ENCODE measurements around the gene MAST3. TPM values are rescaled to one million over a fixed set of nuclear protein-coding genes. Genes with fewer than 3 reads are reported as not detected.

The MAST3 gene
- total RNA-seq (2022; extraction: Qiagen RNA extraction; ENCODE audit: low read depth) = 1.7 to 2.6 TPM (median 1.9 TPM) in 5 replicates

GRCh38 chr19:18097217-18097992 is at the start of gene MAST3:
Gene MAST3 (plus strand): TSS chr19:18097778. CDS start chr19:18097793, 15 bp downstream.

DNA sequence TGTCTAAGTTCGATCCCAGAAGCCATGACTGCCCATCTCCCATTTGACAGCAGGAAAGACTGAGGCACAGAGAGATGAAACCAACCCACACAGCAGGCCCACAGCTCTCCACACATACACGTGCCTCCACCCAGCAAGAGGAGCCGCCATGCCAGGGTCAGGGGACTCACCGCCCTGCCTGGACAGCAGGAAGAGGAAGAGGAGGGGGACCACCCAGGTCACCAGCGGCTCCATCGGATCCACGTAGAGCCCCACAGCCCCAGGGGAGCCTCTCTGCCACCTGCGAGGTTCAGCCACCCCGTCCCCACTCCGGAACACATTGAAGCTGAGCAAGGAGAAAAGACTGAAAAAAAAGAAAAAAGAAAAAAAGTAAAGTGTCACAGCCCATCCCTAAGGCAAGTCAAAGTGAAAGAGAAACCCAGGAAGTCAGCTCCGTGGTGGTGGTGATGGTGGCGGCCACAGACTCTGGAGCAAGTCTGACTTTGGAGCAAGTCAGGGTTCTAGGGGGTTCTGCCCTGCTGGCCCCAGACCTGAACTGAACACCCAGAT is 10.9 kb upstream of the MAST3 start, which contains the start of gene IL12RB1:
TSS of gene IL12RB1 (minus strand) at position 345 of the 549 bp plus-strand sequence. CDS start at position 234, 111 bp downstream.

GRCh38 chr19:18152817-18153555 is 55.4 kb downstream of the MAST3 start, which contains the start of gene PIK3R2:
Gene PIK3R2 (plus strand): TSS chr19:18153163. CDS start chr19:18155880, 2,717 bp downstream.

DNA sequence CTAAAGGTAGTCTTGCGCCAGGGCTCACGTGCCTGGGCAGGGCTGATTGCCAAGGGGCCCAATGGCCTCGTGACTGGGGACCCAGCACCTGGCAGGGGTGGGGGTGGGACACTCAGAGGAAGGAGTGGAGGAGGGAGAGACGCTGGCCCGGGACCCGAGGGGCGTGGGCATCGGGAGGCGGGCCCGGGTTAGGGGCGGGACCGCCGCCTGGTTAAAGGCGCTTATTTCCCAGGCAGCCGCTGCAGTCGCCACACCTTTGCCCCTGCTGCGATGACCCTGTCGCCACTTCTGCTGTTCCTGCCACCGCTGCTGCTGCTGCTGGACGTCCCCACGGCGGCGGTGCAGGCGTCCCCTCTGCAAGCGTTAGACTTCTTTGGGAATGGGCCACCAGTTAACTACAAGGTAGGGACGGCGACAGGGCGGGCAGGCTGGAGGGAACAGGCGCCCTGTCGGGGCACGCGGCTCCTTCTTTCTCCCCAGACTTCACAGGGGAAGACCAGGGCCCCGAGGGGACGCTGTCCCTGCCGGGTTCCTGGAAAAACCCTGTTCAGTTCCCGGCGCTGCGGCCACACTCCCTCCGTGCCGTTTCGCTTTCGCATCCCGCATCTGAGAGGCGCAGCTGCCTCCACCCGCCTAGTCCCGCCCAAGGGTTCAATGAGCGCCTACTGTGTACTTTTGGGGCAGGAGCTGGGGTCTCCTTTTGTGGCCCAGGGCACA is 76.2 kb downstream of the MAST3 start, which contains the start of gene IFI30:
TSS of gene IFI30 (plus strand) at position 242 of the 717 bp plus-strand sequence. CDS start at position 271, 29 bp downstream.

GRCh38 chr19:18192673-18193387 is 95.3 kb downstream of the MAST3 start, which contains the start of gene MPV17L2:
Gene MPV17L2 (plus strand): TSS chr19:18193218. CDS start chr19:18193282, 64 bp downstream.

Other genes with a start within 250 kb of the MAST3 start
- gene JAK3, start 249.8 kb upstream of the MAST3 start, total RNA-seq (2022; extraction: Qiagen RNA extraction; ENCODE audit: low read depth) = 0.13 to 0.35 TPM (median 0.23 TPM) in 5 replicates
- gene RPL18A, start 237.9 kb upstream of the MAST3 start, total RNA-seq (2022; extraction: Qiagen RNA extraction; ENCODE audit: low read depth) = 1,783 to 2,342 TPM (median 2,224 TPM) in 5 replicates
- gene SLC5A5, start 225.8 kb upstream of the MAST3 start, total RNA-seq (2022; extraction: Qiagen RNA extraction; ENCODE audit: low read depth) = 0.06 to 0.13 TPM (median 0.10 TPM) in 4 of 5 replicates, not detected in the other
- 98.0 to 115 TPM (median 105 TPM) in 5 replicates for gene CCDC124, start 164.8 kb upstream of the MAST3 start, total RNA-seq (2022; extraction: Qiagen RNA extraction; ENCODE audit: low read depth)
- 0.37 to 1.4 TPM (median 0.59 TPM) in 5 replicates for gene KCNN1, start 130.7 kb upstream of the MAST3 start, total RNA-seq (2022; extraction: Qiagen RNA extraction; ENCODE audit: low read depth)
- 19.4 to 29.6 TPM (median 27.1 TPM) in 5 replicates for gene ARRDC2, start 89.6 kb upstream of the MAST3 start, total RNA-seq (2022; extraction: Qiagen RNA extraction; ENCODE audit: low read depth)
- not detected in 5 replicates for gene IL12RB1, start 10.8 kb upstream of the MAST3 start, total RNA-seq (2022; extraction: Qiagen RNA extraction; ENCODE audit: low read depth)
- gene PIK3R2, start 55.4 kb downstream of the MAST3 start, total RNA-seq (2022; extraction: Qiagen RNA extraction; ENCODE audit: low read depth) = 1.7 to 11.5 TPM (median 8.6 TPM) in 5 replicates
- gene IFI30, start 76.0 kb downstream of the MAST3 start, total RNA-seq (2022; extraction: Qiagen RNA extraction; ENCODE audit: low read depth) = 12.2 to 20.9 TPM (median 15.6 TPM) in 5 replicates
- 8.2 to 13.6 TPM (median 13.0 TPM) in 5 replicates for gene MPV17L2, start 95.4 kb downstream of the MAST3 start, total RNA-seq (2022; extraction: Qiagen RNA extraction; ENCODE audit: low read depth)
- gene RAB3A, start 106.3 kb downstream of the MAST3 start, total RNA-seq (2022; extraction: Qiagen RNA extraction; ENCODE audit: low read depth) = 0.63 to 1.1 TPM (median 0.78 TPM) in 5 replicates
- 0.08 to 0.22 TPM (median 0.16 TPM) in 4 of 5 replicates, not detected in the other for gene PDE4C, start 128.7 kb downstream of the MAST3 start, total RNA-seq (2022; extraction: Qiagen RNA extraction; ENCODE audit: low read depth)
- 0.31 to 0.59 TPM (median 0.39 TPM) in 5 replicates for gene IQCN, start 176.7 kb downstream of the MAST3 start, total RNA-seq (2022; extraction: Qiagen RNA extraction; ENCODE audit: low read depth)
- 27.0 to 68.8 TPM (median 60.8 TPM) in 5 replicates for gene JUND, start 183.8 kb downstream of the MAST3 start, total RNA-seq (2022; extraction: Qiagen RNA extraction; ENCODE audit: low read depth)
- 212 to 240 TPM (median 230 TPM) in 5 replicates for gene LSM4, start 225.3 kb downstream of the MAST3 start, total RNA-seq (2022; extraction: Qiagen RNA extraction; ENCODE audit: low read depth)
- 2.2 to 3.7 TPM (median 3.6 TPM) in 5 replicates for gene PGPEP1, start 242.8 kb downstream of the MAST3 start, total RNA-seq (2022; extraction: Qiagen RNA extraction; ENCODE audit: low read depth)